ENCODE measurements around the gene UQCRC1. TPM values are rescaled to one million over a fixed set of nuclear protein-coding genes. Genes with fewer than 3 reads are reported as not detected.
A peak's percentile ranks its signal among the peaks of the same experiment; 100 is the strongest.

Gene UQCRC1
- total RNA-seq, 1 donor from 2014 or later = 190 TPM

DNA sequence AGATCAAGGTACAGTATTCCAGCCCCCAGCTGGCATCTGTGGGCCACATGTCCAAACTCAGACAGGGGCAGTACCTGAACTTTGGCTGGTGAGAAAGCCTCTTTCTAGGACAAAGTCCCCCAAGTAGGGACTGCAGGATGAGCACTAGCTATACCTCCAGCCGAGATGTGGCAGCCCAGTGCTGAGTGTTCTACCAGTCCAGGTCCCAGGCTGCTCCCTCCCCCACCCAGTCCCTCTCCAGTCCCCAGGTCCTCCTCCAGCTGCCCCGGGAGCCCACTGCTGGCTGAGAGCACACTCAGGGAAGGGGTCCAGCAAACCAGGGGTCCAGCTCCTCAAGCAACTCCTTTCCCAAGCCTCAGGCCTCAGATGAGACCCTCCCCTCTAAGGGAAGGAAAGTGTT, 24.3 kb upstream of the UQCRC1 start:
- Histone ChIP-seq H3K4me2 (ENCODE audit: low read length) (peak overlapping the region; percentile 87), H3K9me3 (ENCODE audit: insufficient read depth, low read depth, low read length) (no peaks in the 10 kb centered on the region), H4K20me1 (ENCODE audit: insufficient read depth, low read length) (peaks cover 34% of the 10 kb centered on the region), H3K4me3 (ENCODE audit: insufficient read depth, low read depth, low read length) (no peak overlapping the region), H3K4me1 (ENCODE audit: insufficient read depth, low read length) (peaks cover 16% of the 10 kb centered on the region), H3K79me2 (ENCODE audit: insufficient read depth, low read length) (peaks cover 22% of the 10 kb centered on the region), H2AFZ (ENCODE audit: low read depth, low read length) (no peak overlapping the region), H3K27ac (ENCODE audit: low read depth, low read length) (no peak overlapping the region), H3K9ac (ENCODE audit: low read length) (peak overlapping the region; percentile 85), H3K27me3 (ENCODE audit: insufficient read depth, low read length) (no peaks in the 10 kb centered on the region), H3K36me3 (ENCODE audit: insufficient read depth, low read length) (peaks cover 4% of the 10 kb centered on the region)
- Mint-ChIP-seq H3K4me1 (ENCODE audit: low read depth, unreplicated experiment) (peaks cover 16% of the 10 kb centered on the region), H3K27ac (ENCODE audit: unreplicated experiment) (no peak overlapping the region), H3K9me3 (ENCODE audit: unreplicated experiment) (no peaks in the 10 kb centered on the region), H3K27me3 (ENCODE audit: low read depth, unreplicated experiment) (no peaks in the 10 kb centered on the region), H3K36me3 (ENCODE audit: low read depth, unreplicated experiment) (peaks cover 30% of the 10 kb centered on the region), H3K4me3 (ENCODE audit: unreplicated experiment) (peak overlapping the region; percentile 88)
- FAIRE-seq = no peak
- no peak for TF ChIP-seq EZH2 (IDR thresholded peaks at IDR 0.05; ENCODE audit: insufficient read depth, low read length)
- TF ChIP-seq, protein P1, sequence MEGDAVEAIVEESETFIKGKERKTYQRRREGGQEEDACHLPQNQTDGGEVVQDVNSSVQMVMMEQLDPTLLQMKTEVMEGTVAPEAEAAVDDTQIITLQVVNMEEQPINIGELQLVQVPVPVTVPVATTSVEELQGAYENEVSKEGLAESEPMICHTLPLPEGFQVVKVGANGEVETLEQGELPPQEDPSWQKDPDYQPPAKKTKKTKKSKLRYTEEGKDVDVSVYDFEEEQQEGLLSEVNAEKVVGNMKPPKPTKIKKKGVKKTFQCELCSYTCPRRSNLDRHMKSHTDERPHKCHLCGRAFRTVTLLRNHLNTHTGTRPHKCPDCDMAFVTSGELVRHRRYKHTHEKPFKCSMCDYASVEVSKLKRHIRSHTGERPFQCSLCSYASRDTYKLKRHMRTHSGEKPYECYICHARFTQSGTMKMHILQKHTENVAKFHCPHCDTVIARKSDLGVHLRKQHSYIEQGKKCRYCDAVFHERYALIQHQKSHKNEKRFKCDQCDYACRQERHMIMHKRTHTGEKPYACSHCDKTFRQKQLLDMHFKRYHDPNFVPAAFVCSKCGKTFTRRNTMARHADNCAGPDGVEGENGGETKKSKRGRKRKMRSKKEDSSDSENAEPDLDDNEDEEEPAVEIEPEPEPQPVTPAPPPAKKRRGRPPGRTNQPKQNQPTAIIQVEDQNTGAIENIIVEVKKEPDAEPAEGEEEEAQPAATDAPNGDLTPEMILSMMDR (IDR thresholded peaks at IDR 0.05; ENCODE audit: insufficient read depth, low read depth, low read length) = no peak
- no peak for DNase-seq (ENCODE audit: low read depth)

DNA sequence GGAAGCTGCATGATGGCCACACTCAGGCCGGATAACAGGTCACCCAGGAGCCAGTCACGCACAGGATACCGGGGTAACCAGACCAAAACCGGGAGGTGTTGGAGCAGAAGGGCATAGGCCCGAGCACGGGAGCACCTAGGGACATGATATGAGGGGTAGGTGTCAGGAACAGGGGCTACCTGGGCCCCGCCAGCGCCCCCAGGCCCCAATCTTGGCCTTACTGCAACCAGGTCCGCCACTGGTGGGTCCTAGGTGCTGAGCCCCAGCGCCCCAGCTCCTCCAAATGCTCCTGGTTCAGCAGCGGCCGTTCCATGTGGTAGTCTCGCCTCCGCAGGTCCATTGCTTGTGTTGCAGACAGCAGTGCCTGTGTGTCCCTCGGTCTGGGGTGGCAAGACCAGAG, 23.8 kb upstream of the UQCRC1 start:
- no peak for FAIRE-seq
- H3K4me2 ChIP-seq (ENCODE audit: low read length) = no peak overlapping the region
- H3K4me3 Mint-ChIP-seq (ENCODE audit: unreplicated experiment) = no peak overlapping the region
- TF ChIP-seq, protein P1 (IDR thresholded peaks at IDR 0.05; ENCODE audit: insufficient read depth, low read depth, low read length) = no peak
- TF ChIP-seq EZH2 (IDR thresholded peaks at IDR 0.05; ENCODE audit: insufficient read depth, low read length) = no peak
- H3K79me2 ChIP-seq (ENCODE audit: insufficient read depth, low read length) = peaks cover 22% of the 10 kb centered on the region
- H3K4me3 ChIP-seq (ENCODE audit: insufficient read depth, low read depth, low read length) = no peak overlapping the region
- H3K27ac ChIP-seq (ENCODE audit: low read depth, low read length) = no peak overlapping the region
- H3K4me1 Mint-ChIP-seq (ENCODE audit: low read depth, unreplicated experiment) = peaks cover 16% of the 10 kb centered on the region
- H3K9me3 Mint-ChIP-seq (ENCODE audit: unreplicated experiment) = no peaks in the 10 kb centered on the region
- peaks cover 34% of the 10 kb centered on the region for H4K20me1 ChIP-seq (ENCODE audit: insufficient read depth, low read length)
- H3K27me3 Mint-ChIP-seq (ENCODE audit: low read depth, unreplicated experiment) = no peaks in the 10 kb centered on the region
- peaks cover 16% of the 10 kb centered on the region for H3K4me1 ChIP-seq (ENCODE audit: insufficient read depth, low read length)
- peaks cover 29% of the 10 kb centered on the region for H3K36me3 Mint-ChIP-seq (ENCODE audit: low read depth, unreplicated experiment)
- no peak overlapping the region for H2AFZ ChIP-seq (ENCODE audit: low read depth, low read length)
- no peak overlapping the region for H3K9ac ChIP-seq (ENCODE audit: low read length)
- H3K36me3 ChIP-seq (ENCODE audit: insufficient read depth, low read length) = peaks cover 4% of the 10 kb centered on the region
- DNase-seq (ENCODE audit: low read depth) = no peak
- no peak overlapping the region for H3K27ac Mint-ChIP-seq (ENCODE audit: unreplicated experiment)
- H3K9me3 ChIP-seq (ENCODE audit: insufficient read depth, low read depth, low read length) = no peaks in the 10 kb centered on the region
- H3K27me3 ChIP-seq (ENCODE audit: insufficient read depth, low read length) = no peaks in the 10 kb centered on the region

DNA sequence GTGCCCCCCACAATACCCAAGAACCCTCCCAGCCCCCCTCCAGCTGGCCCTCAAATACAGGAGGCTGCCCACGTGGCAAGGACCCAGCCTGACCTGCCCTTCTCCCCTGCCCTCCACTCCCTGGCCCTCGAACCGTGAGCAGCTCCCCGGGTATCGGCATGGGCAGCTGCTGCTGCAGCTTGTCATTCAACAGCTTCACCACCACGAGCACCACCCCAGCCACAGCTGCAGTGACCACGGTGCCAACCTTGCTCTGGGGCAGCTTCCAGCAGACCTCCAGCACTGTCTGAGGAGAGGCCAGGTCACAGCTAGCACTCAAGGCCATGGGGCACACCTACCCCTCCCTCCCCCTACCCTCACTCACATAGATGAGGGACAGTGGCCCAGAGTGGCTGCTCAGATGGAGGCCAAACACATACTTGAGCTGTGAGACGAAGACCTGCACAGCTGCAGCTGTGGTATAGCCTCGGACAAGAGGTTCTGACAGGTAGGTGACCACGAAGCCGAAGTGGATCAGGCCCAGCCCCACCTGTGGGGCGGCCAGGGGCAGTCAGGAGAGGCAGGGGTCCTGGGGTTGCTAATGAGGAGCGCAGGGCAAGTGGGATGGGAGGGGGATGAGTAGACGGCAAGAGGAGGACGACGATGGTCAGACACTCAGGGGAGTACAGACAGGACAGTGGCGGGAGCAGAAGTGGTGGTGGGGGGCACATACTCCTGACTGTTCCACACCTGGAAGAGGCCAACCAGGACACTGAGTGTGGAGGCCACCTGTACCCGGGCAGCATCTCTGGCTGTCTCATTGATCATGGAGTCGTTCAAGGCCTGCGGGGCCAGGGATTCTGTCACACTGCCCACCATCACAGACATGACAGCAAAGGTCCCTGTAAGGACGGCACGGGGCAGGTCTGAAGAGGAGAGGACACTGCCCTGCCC, 22.3 kb upstream of the UQCRC1 start:
- Histone ChIP-seq H3K9me3 (ENCODE audit: insufficient read depth, low read depth, low read length) (no peaks in the 10 kb centered on the region), H3K9ac (ENCODE audit: low read length) (no peak overlapping the region), H3K4me1 (ENCODE audit: insufficient read depth, low read length) (peaks cover 16% of the 10 kb centered on the region), H3K79me2 (ENCODE audit: insufficient read depth, low read length) (peaks cover 22% of the 10 kb centered on the region), H3K27me3 (ENCODE audit: insufficient read depth, low read length) (no peaks in the 10 kb centered on the region), H3K27ac (ENCODE audit: low read depth, low read length) (no peak overlapping the region), H3K36me3 (ENCODE audit: insufficient read depth, low read length) (peaks cover 6% of the 10 kb centered on the region), H3K4me3 (ENCODE audit: insufficient read depth, low read depth, low read length) (no peak overlapping the region), H3K4me2 (ENCODE audit: low read length) (no peak overlapping the region), H4K20me1 (ENCODE audit: insufficient read depth, low read length) (peaks cover 34% of the 10 kb centered on the region), H2AFZ (ENCODE audit: low read depth, low read length) (no peak overlapping the region)
- H3K4me3 Mint-ChIP-seq (ENCODE audit: unreplicated experiment) = no peak overlapping the region
- DNase-seq (ENCODE audit: low read depth) (no peak), FAIRE-seq (no peak)
- peaks cover 13% of the 10 kb centered on the region for H3K4me1 Mint-ChIP-seq (ENCODE audit: low read depth, unreplicated experiment)
- H3K27me3 Mint-ChIP-seq (ENCODE audit: low read depth, unreplicated experiment) = no peaks in the 10 kb centered on the region
- peaks cover 35% of the 10 kb centered on the region for H3K36me3 Mint-ChIP-seq (ENCODE audit: low read depth, unreplicated experiment)
- TF ChIP-seq, protein P1 (IDR thresholded peaks at IDR 0.05; ENCODE audit: insufficient read depth, low read depth, low read length) = no peak
- H3K27ac Mint-ChIP-seq (ENCODE audit: unreplicated experiment) = no peak overlapping the region
- H3K9me3 Mint-ChIP-seq (ENCODE audit: unreplicated experiment) = no peaks in the 10 kb centered on the region

All from astrocyte (in vitro differentiated cells and primary cell).